HEK293T (cell line): ENCODE measurements around the gene MZT2B.
"Not testable (repeated sequence)": the region's sequence is repeated elsewhere in the genome, so short reads cannot be mapped to it uniquely, and the experiment has no call there.

ENCODE experiments used
- CTBP1 ChIP-seq: fragments of 450-650 bp; IDR thresholded peaks from 2 replicates; pipeline ENCODE4 v1.6.1; 2016; ENCODE audit warnings: borderline replicate concordance
- ELF4 ChIP-seq: fragments of 450-650 bp; IDR thresholded peaks from 2 replicates; pipeline ENCODE4 v1.6.1; 2017; ENCODE audit warnings: antibody characterized with exemption
- FOXA1 ChIP-seq: fragments of 450-650 bp; IDR thresholded peaks from 2 replicates; pipeline ENCODE4 v1.6.1; 2016; ENCODE audit warnings: mild to moderate bottlenecking
- FOXK2 ChIP-seq: fragments of 450-650 bp; IDR thresholded peaks from 2 replicates; pipeline ENCODE4 v1.6.1; 2016; ENCODE audit warnings: mild to moderate bottlenecking
- FOXM1 ChIP-seq: fragments of 450-650 bp; IDR thresholded peaks from 2 replicates; pipeline ENCODE4 v1.6.1; 2017; ENCODE audit warnings: mild to moderate bottlenecking, borderline replicate concordance
- LEF1 ChIP-seq: fragments of 450-650 bp; IDR thresholded peaks from 2 replicates; pipeline ENCODE4 v1.6.1; 2017; ENCODE audit warnings: mild to moderate bottlenecking, borderline replicate concordance
- SP1 ChIP-seq: fragments of 450-650 bp; IDR thresholded peaks from 2 replicates; pipeline ENCODE4 v1.6.1; 2017
- SUZ12 ChIP-seq: fragments of 450-650 bp; IDR thresholded peaks from 2 replicates; pipeline ENCODE4 v1.6.1; 2016; ENCODE audit warnings: mild to moderate bottlenecking
- TARDBP ChIP-seq: fragments of 450-650 bp; IDR thresholded peaks from 2 replicates; pipeline ENCODE4 v1.6.1; 2016

DNA sequence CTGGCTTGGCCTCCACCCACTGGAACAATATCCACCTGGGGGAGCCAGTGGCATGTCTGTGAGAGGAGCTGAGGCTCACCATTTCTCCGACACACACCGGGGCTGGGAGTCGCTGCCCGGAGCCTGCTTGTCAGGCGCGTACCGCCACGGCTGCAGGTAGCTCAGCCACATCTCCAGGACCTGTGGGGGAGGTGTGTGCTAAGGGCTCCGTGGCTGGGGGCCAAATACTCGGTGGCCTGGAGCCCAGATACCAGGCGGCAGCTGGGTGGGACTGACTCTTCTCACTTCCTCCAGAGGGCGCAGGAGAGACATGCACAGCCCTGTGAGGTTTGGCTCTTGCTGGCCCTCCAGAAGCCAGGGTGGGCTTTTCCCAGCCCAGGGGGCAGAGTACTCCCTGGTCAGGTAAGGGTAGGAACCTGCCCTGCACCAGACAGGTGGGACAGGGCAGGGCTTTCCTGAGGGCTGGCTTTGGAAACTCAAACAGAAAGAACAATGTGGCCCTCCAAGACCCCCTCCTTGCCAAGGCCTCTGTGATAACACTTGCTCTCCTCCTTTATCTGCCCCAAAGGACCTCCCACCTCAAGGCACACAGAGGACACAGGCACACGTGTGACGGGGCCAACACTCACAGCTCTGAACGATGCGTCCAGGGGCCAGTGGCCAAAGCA, 26.0 kb upstream of the MZT2B start:
- TF ChIP-seq FOXM1, SP1, CTBP1, TARDBP, SUZ12, FOXA1, FOXK2, LEF1, ELF4: not testable (repeated sequence)
